GM19240 (cell line): Measurements from ENCODE around the gene EPX.

Source experiments
- DNase-seq: peaks from one replicate; pipeline ENCODE4 v3.0.0; 2011; ENCODE audit warnings: low spot score; ENCODE audit not compliant: insufficient read length

EPX gene

DNA sequence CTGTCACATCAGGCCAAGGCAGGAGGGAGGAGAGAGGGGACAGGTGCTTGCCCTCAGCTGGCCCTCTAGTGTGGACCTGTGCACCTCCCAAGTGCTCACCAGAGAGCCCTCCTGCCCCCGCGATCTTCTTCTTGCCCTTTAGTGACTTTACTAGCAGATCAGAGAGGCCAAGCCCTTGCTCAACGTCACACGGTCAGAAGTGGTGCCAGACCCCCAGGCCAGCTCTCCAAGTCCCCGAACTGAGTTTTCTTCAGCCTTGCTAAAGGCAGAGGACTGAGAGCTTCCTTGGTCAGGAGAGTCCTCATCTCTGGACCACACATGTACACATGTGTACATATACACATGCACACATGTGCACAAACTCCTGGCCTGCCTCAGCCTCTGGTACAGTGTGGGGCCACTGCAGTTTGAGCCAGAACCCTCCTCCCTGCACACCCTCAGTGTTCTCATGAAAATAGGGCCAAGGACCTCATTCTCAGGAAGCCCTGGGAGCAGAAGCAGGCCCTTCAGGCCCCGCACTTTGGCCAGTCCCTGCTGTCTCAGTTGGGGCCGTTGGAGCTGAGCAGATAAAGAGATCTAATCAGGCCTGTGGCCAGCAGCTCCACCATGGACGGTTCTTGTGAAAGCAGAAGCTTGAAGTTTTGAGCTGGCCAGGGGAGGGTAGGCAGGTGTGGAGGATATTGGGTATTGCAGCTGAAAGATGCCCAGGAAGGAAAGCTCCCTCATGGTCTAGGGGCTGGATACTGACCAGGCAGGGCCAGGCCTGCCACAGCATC is 7.4 kb upstream of the EPX start:
- no peak for DNase-seq

DNA sequence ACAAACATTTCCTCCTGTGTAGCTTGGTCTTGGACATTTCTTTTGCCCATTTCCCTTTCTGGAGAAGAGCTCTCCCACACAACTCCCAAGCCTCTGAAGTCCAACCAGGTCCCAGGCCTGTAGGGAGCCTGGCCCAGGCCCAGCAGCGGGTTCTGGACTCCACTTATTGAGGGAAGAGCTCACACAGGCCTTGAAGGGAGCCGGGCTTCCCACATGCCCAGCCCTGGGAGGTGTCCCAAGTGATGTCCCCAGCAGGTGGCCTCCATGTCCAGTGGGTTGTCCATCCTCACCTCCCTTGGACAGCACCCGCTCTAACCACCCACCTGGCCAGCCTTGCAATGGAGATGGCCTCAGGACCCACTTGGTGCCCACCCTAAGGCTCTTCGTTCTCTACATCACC is 5.9 kb upstream of the EPX start:
- no peak for DNase-seq

DNA sequence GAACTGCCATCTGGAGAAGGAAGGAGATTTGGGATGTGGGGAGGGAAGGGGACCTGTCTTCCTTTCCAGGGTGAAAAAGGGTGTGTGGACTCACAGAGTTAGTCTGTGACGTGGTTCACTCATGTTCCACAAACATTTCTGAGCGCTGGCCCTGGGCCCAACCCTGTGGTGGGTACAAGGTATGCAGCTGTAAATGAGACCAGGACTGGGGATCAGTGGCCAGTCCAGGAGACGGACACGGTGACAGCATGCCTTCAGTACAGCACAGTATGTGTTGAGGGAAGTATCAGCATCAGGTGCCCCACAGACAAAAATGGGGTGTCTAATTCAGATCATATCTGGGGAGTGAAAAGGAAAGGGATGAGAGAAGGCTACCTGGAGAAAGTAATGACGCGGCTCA is 5.5 kb upstream of the EPX start:
- no peak for DNase-seq

DNA sequence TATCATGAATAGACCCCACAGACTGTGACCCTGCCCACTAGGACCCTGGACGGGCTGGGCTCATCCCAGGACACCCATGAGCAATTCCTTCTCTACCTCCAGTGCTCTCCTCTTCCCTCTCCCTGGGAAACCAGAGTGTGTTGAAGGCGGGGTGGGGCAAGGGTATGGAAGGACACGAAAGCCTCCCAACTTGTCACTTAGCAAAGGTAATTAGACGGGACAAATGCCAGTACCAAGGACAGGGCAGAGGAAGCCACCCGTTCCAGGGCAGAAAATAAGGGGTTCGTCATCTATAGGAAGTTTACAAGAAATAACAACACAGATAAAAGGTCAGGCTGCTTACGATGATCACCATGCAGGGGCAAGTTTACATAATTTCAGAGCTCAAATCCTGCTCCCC is 4.9 kb upstream of the EPX start:
- no peak for DNase-seq

DNA sequence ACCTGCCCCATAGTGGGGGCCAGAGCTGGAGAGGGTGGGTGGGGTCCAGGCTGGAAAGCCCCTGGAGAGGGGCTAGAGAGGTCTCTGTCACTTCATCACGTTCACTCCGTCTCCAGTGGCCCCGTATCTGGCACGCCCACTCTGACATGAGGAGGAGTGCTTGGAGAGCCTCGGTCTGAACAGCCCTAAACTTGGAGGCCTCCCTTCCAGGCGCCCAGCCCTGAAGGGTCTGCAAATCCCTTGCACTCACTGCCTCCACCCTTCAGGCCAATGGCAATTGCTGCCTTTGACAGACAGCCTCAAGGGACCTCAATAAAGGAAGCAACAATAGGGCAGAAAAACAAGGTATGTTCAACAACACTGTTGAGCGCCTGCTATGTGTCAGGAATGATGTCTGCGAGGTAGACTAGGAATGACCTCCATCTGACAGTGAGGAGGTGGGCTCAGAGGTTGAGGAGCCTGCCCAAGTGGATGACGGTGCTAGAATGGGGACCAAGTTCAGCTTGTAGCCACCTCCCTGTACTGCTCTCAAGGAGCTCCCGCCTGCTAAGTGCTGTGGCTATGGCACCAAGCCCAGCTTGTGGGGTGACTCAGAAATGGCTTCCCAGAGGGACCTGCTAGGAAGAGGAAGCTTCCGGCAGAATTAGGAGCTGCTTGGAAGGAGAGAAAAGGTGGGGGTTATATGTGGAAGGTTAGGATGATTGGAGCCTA is 2.9 kb upstream of the EPX start:
- no peak for DNase-seq

DNA sequence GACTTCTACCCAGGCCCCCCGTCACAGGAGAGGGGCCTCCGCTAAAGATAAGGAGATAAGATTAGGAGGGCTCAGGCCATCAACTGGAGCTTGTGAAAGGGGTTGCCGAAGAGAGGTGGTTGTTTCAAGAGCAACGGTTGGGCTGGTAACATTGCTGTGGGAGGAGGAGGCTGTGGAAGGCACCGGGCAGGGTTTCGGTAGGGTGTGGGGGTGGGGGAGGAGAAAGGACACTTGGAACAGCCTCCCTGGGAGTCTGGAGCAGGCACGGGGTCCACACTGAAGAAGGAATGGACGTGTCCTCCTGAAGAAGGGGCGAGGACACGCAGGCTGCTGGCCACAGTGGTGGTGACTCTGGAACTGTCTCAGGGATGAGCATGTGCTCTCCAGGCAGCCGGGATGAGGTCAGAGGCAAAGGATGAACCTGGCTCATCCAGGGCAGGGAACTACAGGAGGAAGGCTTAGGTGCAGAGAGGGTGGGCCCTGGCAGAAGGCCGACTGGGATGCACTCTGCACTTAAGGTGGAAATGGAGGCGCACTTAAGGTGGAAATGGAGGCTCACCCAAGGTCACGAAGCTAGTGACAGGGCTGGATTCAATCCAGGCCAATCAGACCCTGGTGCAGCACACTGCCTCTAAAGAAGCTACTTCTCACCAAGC is 1.2 kb upstream of the EPX start:
- DNase-seq: no peak

DNA sequence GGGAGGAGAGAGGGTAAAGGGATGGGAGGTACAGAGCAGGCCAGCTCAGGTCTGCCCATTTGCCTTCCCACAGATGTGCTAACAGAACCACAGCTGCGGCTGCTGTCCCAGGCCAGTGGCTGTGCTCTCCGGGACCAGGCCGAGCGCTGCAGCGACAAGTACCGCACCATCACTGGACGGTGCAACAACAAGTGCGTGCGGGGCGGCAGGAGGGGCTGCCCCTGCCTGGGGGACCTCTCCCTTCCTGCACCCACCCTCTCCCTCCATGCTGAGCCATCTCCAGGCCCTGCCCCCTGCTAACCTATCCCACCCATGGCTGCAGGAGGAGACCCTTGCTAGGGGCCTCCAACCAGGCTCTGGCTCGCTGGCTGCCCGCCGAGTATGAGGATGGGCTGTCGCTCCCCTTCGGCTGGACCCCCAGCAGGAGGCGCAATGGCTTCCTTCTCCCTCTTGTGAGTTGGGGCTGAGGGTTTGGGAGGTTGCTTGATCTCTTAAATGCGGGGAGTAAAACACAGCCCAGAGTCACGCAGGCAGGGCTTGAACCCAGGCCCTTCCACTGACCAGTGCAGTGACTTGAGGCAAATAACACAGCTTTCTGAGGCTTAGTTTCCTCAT is 1.2 kb downstream of the EPX start:
- no peak for DNase-seq

DNA sequence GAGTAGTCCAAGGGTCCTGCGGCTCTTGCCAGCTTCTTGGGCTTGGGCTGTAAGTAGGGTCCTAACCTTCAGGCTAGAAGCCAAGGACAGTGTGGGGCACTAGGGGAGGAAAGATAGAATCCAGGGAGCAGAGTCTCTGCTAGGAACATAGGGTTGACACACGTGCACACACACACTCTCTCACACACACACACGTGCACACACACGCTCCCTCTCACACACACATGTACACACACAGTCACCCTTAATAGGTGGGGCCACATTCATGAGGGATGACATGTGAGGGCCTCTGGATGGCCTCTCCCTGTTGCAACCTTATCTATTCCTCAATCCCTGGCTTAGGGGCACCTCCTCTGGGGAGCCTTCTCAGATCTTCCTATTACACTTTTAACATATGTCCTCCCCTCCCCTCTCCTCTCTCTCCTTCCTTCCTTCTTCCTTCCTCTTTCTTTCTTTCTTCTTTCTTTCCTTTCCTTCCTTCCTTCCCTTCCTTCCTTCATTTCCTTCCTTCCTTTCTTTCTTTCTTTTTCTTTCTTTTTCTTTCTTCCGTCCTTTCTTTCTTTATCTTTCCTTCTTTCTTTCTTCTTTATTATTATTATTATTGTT is 3.1 kb downstream of the EPX start:
- DNase-seq: no peak

DNA sequence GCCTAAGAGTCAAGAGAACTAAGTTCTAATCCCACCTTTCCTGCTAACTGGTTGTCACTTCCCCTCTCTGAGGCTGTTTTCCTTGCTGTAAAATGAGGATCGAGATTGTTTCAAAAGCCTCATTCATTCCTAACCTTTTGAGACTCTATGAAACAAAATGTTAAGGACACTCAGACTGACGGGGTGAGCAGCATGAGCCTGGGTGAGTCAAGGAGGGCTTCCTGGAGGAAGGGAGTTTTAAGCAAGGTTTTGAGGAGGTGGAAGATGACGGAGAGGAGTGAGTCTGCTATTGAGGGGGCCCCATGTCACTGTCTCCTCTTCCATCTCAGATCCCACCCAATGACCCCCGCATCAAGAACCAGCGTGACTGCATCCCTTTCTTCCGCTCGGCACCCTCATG is 4.1 kb downstream of the EPX start:
- no peak for DNase-seq

DNA sequence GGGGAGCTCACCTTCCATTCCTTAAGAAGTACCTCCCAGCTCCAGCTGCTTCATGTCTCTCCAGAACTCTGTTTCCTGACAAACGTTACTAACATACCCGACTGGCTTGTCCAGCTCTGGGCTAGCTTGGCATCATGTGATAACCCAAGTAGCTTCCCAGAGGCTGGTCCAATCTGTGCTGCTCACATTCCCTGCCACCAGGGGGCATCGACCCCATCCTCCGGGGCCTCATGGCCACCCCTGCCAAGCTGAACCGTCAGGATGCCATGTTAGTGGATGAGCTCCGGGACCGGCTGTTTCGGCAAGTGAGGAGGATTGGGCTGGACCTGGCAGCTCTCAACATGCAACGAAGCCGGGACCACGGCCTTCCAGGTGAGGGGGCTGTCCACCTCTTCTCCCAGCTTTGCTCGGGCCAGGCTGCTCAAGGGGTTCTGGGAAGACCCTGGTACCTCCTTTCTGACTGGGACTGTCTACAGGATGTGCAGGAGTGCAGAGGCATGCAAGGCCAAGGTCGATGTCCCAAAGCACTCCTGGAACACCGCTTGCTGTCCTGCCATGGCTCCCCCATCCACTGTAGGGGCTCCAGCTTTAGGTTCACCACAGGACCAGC is 7.6 kb downstream of the EPX start:
- DNase-seq: peak; percentile 66

DNA sequence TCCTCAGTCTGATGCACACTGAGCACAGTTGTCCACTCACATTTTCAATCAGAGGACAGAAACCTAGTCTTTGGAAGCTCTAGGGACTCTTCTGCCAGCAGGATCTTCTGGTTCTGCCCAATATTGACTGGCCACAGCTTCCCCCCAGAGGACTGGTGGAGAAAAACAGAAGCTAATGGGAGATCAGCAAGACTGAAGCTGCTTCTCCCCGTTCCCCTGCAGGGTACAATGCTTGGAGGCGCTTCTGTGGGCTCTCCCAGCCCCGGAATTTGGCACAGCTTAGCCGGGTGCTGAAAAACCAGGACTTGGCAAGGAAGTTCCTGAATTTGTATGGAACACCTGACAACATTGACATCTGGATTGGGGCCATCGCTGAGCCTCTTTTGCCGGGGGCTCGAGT is 10.3 kb downstream of the EPX start:
- DNase-seq: no peak

DNA sequence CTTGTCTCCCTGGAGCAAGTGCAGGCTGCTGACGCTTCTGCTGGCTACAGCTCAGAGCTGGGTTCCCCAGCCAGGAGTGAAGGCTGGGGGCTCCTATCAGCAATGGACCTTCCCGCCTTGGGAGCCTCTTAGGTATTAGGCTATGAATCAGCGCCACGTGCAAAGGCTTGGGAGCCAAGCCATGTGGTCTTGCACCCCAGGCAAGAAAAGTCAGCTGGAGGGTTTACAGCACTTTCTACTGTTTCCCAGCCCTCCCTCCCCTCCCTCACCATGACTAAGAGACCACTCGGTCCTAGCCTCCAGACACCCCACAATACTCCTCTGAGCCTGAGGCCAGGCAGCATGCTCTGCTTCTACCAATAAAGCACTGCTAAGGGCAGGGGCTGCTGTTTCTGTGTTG is 12.3 kb downstream of the EPX start:
- DNase-seq: no peak

DNA sequence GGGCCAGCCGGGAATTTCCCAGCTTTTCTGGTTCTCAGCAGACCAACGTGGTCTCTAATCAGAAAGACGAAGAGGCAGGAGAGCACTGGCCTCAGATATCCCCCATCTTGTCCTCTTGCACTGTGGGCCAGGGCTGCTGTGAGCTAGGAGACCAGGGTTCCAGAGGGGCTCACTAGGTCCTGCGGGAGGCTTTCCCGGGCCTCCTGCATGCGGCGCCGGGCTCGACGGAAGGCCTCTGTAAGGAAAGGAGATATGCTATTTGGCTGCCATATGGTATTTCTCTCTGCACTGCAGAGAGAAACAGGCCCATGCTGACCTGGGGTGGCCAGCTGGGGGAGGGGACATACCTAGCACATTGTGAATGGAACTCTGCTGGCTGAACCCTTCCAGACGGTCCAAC is 13.4 kb downstream of the EPX start:
- DNase-seq: no peak

DNA sequence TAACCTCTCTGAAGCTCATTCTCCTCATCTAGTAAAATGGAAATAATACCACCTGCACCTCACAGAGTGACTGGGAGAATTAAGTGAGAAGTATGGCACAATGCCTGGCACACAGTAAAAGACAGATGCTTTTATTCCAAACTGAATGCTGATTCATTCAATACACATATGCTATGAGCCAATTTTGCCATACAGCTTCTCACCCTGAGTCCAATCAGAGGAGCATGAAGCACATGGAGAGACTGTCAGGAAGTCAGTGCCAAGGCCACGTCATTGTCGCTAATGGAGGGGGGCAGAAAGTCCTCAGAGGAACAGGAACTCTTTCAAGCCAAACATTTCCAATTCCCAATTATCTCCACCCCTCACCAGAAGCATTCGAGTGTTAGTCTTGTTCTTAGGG is 14.9 kb downstream of the EPX start:
- no peak for DNase-seq

DNA sequence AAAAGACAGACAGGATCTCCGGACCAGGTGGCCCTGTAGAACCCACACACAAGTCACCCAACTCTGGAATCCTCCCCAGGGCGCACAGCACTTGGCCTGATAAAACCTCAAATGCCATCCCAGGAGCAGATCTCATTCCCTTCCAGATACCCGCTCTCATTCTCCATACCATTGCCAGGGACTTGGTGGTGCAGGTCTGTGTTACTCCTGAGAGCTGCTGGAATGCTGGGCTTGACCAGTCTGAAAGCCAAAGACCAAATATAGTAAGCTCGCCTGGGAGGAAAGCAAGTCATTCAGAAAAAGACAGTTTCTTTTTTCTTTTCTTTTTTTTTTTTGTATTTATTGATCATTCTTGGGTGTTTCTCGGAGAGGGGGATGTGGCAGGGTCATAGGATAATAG is 15.8 kb downstream of the EPX start:
- DNase-seq: no peak

DNA sequence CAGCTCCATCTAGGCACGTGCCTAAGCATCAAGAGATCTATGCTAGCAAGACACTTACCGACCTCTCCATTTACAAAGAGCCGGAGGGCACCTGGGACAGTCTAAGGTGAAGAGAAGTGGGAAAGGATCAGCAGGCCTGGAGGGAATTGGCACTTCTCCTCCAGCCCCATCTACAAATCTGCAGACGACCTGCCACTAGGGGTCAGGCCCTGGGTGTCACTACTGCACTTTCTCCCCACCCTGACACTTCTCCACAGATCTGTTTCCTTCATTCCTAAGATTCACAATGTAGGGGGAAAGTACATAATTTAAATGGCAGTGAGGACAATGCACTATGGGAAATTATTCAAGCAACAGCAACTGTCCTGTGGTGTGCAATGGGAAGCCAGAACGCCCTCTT is 18.4 kb downstream of the EPX start:
- no peak for DNase-seq

DNA sequence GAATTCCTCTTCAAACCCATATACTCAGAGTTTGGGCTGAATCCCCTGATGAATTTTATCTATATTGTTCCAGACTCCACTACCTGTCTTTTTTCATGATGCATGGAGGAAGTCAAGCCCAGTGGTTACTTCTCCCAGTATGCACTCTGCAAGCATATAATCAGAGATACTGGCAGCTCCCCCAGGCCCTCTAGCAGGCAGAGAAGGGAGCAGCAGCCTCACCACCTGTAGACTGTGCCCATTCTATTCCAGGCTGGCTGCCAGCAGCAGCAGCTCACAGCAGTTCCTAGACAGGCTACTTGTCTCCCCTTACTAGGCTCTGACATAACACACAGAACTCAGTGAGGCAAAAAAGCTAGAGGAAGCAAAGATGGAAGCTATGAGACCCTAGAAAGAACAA is 23.2 kb downstream of the EPX start:
- no peak for DNase-seq

DNA sequence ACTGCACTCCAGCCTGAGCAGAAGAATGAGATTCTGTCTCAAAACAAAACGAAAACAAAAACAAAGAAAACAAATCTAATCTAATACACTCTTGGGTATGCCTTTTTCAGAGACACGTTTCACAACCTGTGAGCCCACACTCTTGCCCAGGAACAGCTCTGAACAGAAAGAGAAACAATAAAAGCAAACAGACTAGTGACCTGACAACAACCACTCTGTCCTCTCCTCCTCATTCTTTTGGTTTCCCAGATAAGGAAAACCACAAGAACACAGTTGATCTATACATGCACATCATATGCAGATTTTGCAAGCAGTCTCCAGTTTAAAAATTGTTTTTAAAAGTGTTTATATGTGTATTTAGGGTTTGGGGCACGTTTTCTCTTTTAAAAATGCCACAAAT is 25.2 kb downstream of the EPX start:
- DNase-seq: no peak

DNA sequence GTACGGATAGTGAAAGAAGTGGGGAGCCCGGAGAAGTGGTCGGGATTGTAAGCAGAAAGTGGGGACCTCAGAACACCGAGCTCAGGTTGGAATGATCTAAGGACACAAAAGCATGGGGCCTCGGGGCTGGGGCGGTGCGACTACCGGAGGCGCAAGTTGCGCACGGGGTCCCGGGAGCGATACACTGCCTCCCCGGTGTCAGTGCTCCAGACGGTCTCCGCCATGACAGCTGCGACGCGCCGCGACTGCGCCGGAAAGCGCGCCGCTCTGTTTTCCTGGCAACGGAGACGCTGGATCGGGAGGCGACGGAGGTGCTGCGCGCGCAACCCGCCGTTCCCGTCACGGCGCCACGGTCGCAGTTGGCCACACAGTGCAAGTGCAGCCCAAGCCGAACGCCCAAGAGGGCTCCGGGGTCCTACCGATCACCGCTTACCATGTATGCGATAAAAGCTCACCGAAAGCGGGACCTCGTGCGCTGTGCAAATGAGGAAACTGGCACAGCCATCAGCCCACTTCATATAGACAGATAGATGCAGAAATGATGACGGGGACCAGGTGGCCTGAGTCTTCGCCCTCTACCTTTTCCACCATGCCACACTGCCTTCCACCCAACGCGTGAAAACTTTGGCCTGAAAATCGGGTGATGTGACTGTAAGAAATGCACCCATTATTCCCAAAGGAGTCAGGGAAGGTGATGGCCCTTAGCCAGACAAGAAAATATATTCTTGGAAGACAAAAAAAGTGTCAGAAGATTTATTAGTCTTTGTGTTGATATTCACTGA is 26.7 kb downstream of the EPX start, which contains the start of gene MKS1:
Gene MKS1, minus strand, starts transcription at position 249 of the 782 bp plus-strand sequence. Its CDS starts 25 bp downstream, at position 224.
- peak; percentile 92 for DNase-seq

DNA sequence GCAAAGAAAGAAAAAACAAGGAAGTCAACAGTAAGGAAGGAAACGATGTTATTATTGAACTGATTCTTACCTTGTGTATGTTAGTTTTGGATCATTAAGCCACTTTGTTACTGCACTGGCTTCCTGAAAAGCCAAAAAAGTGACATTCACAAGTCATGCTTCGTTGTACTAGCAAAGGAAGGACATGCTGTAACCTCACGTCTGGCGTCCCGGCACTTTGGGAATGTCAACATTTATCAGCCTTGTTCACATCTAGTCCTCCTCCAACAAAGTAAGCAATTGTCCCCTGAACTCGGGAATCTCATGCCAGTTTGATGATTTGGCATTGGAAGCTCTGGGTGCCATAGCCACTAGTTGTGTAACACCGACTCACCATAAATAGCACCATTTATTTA is 27.3 kb downstream of the EPX start:
- DNase-seq: no peak

DNA sequence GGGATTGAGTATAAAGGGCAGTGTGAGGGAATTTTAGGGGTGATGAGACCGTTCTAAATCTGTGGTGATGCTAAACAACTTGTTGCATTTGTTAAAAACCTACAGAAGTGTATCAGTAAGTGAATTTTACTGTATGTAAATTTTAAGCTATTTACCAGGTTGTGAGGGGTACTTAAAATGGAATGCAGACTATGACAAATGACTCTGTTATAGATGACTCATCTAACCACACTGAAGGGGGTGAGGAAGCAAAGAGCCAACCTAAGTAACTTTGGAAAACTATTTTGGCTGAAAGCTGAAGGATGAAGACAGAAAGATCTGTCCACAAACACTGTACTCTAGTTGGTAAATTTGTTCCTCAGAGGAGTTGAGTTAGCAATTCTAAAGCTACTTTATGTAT is 31.8 kb downstream of the EPX start:
- DNase-seq: no peak
